ENCODE data around the gene BCR. TPM values are rescaled to one million over a fixed set of nuclear protein-coding genes. Genes with fewer than 3 reads are reported as not detected.

BCR gene
- total RNA-seq, 1 donor from 2014 or later = 57.2 TPM

GRCh38 chr22:23359583-23360123 is 179.3 kb downstream of the BCR start:
- intact Hi-C loops (cut with DNase I) = no loop called here
- TF ChIP-seq, protein P1, sequence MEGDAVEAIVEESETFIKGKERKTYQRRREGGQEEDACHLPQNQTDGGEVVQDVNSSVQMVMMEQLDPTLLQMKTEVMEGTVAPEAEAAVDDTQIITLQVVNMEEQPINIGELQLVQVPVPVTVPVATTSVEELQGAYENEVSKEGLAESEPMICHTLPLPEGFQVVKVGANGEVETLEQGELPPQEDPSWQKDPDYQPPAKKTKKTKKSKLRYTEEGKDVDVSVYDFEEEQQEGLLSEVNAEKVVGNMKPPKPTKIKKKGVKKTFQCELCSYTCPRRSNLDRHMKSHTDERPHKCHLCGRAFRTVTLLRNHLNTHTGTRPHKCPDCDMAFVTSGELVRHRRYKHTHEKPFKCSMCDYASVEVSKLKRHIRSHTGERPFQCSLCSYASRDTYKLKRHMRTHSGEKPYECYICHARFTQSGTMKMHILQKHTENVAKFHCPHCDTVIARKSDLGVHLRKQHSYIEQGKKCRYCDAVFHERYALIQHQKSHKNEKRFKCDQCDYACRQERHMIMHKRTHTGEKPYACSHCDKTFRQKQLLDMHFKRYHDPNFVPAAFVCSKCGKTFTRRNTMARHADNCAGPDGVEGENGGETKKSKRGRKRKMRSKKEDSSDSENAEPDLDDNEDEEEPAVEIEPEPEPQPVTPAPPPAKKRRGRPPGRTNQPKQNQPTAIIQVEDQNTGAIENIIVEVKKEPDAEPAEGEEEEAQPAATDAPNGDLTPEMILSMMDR (IDR thresholded peaks at IDR 0.05) = no peak

DNA sequence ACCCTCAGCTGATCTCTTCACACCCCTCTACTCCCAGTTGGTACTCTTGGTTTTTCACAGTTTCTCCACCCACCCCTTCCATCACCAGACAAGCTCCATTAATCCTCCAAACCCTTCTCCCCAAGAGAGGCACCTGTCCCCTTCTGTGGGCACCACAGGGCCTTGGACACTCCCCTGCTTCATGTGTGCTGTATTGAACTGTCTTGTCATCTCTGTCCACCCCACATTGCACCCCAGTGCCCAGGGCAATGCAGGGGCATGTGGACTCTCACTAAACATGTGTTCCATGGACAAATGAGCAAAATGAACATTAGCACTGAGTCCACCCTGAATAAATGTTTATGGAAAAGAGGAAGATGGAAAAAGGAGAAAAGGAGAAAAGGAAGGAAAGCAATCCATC is 181.4 kb downstream of the BCR start:
- no peak for DNase-seq
- Histone ChIP-seq H3K27me3 (ENCODE audit: low read depth) (no peaks in the 10 kb centered on the region), H3K27ac (no peak overlapping the region), H3K36me3 (no peaks in the 10 kb centered on the region), H3K4me3 (no peak overlapping the region), H3K9me3 (no peaks in the 10 kb centered on the region), H3K4me1 (no peaks in the 10 kb centered on the region)
- intact Hi-C loops (cut with DNase I) = no loop called here
- TF ChIP-seq, protein P1 (IDR thresholded peaks at IDR 0.05) = no peak
- no peak for ATAC-seq

More at GRCh38 chr22:23359583-23360123, 179.3 kb downstream of the BCR start:
- Histone ChIP-seq H3K36me3 (no peaks in the 10 kb centered on the region), H3K27me3 (ENCODE audit: low read depth) (no peaks in the 10 kb centered on the region), H3K4me3 (no peak overlapping the region), H3K27ac (no peak overlapping the region), H3K4me1 (no peaks in the 10 kb centered on the region), H3K9me3 (no peaks in the 10 kb centered on the region)
- ATAC-seq = no peak
- DNase-seq = no peak

DNA sequence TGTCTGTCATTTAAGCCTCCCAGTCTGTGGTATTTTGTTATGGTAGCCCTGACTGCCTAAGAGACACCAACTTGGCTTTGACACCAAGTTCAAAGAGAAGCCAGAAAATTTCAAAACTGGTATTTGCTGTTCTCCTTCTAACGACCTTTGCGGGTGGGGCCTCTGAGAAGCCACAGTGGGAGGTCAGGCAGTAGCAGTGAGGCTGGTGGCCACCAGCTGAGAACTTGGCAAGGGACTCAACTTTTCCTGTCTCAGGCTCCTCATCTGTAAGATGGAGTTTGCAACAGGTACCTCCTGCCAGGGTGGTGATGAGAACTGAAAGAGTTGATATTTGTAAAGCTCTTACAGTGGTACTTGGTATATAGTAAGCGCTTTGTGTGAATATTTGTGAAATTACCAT is 183.4 kb downstream of the BCR start:
- no peak for ATAC-seq
- TF ChIP-seq, protein P1 (IDR thresholded peaks at IDR 0.05) = no peak
- H3K27ac ChIP-seq = no peak overlapping the region

DNA sequence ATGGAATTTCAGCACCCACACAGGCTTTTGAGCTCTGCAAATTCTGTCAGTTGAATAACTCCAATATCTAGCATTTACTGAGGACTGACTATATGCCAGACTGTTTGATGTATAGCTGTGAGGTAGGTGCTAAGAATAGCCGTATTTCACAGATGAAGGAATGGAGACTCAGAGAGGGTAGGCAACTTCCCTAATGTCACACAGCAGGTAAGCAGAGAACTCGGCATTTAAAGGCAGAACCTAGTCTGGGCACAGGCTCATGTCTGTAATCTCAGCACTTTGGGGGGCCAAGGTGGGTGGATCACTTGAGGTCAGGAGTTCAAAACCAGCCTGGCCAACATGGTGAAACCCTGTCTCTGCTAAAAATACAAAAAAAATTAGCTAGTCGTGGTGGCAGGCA is 184.1 kb downstream of the BCR start:
- DNase-seq (no peak), ATAC-seq (no peak)
- no peaks in the 10 kb centered on the region for H3K9me3 ChIP-seq
- TF ChIP-seq, protein P1 (IDR thresholded peaks at IDR 0.05) = no peak
- intact Hi-C loops (cut with DNase I) = no loop called here
- no peak overlapping the region for H3K27ac ChIP-seq
- H3K4me3 ChIP-seq = no peak overlapping the region
- H3K27me3 ChIP-seq (ENCODE audit: low read depth) = no peaks in the 10 kb centered on the region
- no peaks in the 10 kb centered on the region for H3K4me1 ChIP-seq
- no peaks in the 10 kb centered on the region for H3K36me3 ChIP-seq

More for the DNA sequence above, 183.4 kb downstream of the BCR start:
- no peak overlapping the region for H3K4me3 ChIP-seq
- no peaks in the 10 kb centered on the region for H3K4me1 ChIP-seq
- intact Hi-C loops (cut with DNase I) = no loop called here
- no peak for DNase-seq
- no peaks in the 10 kb centered on the region for H3K36me3 ChIP-seq
- H3K9me3 ChIP-seq = no peaks in the 10 kb centered on the region
- H3K27me3 ChIP-seq (ENCODE audit: low read depth) = no peaks in the 10 kb centered on the region

DNA sequence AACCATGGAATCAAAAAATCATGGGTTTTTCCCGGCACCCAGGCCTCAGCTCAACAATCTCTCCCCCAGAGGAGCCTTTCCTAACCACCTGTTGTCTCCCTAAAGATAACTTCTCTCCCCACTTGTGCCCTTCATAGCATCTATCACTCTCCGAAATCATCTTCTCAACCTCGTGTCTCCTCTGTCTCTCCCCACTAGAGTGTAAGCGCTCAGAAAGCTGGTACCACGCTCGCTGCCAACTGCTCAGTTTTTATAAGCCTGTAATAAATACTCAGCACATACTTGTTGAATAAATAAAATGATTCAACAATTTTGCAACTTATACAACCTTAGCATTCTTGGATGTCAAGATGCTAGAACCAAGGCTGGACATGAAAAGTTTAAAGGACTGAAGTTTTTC is 185.2 kb downstream of the BCR start:
- no peaks in the 10 kb centered on the region for H3K4me1 ChIP-seq
- DNase-seq (no peak), ATAC-seq (no peak)
- H3K36me3 ChIP-seq = no peaks in the 10 kb centered on the region
- TF ChIP-seq, protein P1 (IDR thresholded peaks at IDR 0.05) = no peak
- no peaks in the 10 kb centered on the region for H3K9me3 ChIP-seq
- no peak overlapping the region for H3K4me3 ChIP-seq
- no peaks in the 10 kb centered on the region for H3K27me3 ChIP-seq (ENCODE audit: low read depth)
- intact Hi-C loops (cut with DNase I) = no loop called here
- no peak overlapping the region for H3K27ac ChIP-seq
